22Rv1 (cell line): Measurements from ENCODE around the gene ASB8.

Source experiments
- CTCF ChIP-seq: fragments of 450-650 bp; IDR thresholded peaks from 2 replicates; pipeline ENCODE4 v1.5.1; 2017; ENCODE audit warnings: mild to moderate bottlenecking
- ZFX ChIP-seq: fragments of 450-650 bp; IDR thresholded peaks from 2 replicates; pipeline ENCODE4 v1.6.1; 2017; ENCODE audit warnings: antibody characterized with exemption, borderline replicate concordance

- TF ChIP-seq CTCF: no peak
- TF ChIP-seq ZFX: no peak
Observed at GRCh38 chr12:48121522-48121921, 35.8 kb downstream of the ASB8 start.
